HG03439 (cell line): Measurements from ENCODE around the gene ARHGAP25.
"Not testable (repeated sequence)": the region's sequence is repeated elsewhere in the genome, so short reads cannot be mapped to it uniquely, and the experiment has no call there.

Source experiments
- ATAC-seq: cut with Tn5 transposase; IDR thresholded peaks from one replicate; pipeline ENCODE4 v1.9.1; 2021; ENCODE audit warnings: mild to moderate bottlenecking, moderate library complexity; ENCODE audit not compliant: unreplicated experiment

ARHGAP25 gene

DNA sequence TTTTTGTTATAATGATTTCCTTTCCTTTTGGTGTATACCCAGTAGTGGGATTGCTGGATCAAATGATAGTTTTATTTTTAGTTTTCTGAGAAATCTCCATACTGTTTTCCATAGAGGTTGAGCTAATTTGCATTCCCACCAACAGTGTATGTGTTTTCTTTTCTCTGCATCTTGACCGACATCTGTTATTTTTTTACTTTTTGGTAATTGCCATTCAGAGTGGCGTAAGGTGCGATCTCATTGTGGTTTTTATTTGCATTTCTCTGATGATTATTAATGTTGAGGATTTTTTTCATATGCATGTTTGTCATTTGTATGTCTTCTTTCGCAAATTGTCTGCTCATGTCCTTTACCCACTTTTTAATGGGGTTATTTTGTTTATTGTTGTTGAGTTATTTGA lies 58.1 kb downstream of the ARHGAP25 start:
- no peak for ATAC-seq

DNA sequence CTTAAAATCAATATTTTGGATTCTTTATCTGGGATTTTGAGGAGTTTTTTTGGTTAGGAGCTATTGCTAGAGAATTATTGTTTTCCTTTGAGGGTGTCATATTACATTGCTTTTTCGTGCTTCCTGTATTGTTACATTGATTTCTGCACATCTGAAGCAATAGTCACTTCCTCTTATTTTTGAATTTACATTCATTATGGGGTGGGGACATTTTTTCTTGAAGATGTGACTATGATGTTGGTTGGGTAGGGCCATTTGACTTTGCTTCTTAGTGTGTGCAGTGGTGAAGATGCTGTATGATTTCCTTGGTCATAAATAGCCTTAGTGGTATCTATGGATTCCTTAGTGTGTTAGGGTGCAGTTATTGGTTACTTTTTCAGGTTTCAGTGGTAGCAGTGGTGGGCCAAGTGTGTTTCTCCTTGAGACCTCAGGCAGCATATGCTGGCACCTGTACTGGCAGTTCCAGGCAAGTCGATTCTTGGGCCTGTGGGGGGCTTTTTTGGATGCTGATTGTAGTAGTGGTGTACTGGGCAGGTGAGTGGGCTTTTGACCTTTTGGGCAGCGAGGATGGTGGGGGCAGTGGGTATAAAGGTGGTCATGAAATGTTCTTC lies 61.8 kb downstream of the ARHGAP25 start:
- ATAC-seq: no peak

DNA sequence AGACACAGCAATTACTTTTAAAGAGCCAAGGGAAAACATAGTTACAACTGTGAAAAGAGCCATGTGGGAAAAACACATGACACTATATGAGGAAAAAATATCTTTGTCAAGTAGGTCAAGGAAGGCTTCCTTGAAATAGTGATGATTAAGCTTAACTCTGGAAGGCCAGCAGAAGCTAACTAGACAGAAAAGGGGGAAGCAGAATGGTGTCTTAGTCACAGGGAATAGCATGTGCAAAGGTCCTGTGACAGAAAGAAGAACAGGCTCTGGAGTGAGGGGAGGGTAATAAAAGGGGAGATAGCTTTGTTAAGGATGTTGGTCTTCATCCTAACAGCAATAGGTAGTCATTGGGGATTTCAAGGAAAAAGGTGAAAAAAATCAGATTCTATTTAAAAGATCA lies 64.0 kb downstream of the ARHGAP25 start:
- no peak for ATAC-seq

DNA sequence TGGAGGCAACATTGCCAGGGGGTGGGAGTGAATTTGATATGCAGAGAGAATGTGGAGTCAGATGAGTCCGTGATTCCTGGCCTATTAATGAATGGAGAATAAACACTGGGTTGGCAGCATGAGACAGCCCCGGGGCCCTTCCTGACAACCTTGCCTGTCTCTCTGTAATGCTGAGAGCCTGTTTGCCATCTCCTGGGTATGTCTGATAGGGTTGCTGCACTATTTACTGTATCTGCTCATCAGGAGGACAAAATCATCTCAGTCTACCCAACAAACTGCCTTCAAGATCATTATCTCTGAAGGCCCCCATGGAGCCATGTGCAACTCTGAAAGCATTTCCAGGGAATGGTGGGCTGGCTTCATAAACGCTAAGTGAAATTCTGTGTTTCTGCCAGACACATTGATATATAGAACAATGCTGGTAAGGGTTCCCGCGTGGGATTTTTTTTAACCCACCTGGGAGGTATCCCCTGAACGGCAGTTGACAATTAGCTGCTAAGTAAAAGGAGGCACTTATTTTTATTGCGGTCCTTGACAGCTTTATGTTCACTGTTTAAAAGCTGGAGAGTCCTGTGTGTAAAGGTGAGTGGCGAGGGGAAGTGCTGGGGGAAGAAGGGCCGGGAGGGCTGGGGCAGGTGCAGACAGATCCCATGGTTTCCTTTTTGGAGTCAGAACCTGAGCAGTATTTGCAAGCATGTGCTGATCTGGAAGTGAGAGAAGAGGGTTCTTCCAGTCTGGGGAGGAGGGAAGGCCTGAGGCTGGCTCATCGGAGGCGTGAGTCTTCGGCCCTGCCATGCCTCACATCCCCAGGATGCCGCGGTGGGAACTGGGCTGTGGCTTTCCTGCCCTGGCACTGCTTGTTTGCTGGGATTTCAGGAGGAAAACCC lies 64.8 kb downstream of the ARHGAP25 start:
- no peak for ATAC-seq

DNA sequence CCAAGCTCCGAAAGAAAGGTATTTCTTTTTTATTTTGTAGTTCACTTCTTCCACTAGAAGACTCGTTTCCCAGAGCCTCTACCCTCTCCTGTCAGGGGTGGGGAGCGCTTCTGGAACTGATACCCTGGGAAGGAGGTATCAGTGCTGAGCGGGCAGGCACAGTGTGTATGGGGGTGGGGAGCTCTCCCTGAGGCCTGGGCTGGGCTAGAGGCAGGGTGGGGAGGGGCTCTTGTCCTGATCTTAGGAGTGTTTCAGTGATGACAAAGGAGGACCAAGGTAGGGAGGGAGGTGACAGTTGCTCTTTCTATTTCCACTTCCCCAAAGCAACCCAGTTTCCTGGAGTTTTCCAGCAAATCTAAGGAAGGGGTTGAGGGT lies 65.4 kb downstream of the ARHGAP25 start:
- no peak for ATAC-seq

DNA sequence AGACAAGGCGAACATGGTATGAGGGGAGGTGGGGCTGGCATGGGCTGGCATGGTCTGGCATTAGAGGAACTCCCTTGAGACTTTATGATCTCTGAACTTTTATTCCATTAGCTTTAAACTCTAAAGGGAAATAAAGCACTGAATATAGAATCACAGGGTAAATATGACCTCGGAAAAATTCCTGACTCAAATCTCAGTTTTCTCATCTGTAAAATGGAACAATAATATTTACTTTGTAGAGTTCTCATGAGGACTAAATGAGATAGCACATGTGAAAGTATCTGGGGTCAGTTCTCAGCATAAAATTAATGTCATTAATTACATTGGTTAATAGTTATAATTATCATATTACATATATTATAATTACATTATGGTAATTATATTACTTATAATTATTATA lies 65.9 kb downstream of the ARHGAP25 start:
- no peak for ATAC-seq

GRCh38 chr2:68802161-68802560 lies 67.5 kb downstream of the ARHGAP25 start:
- not testable (repeated sequence) for ATAC-seq

GRCh38 chr2:68805025-68805424 lies 70.4 kb downstream of the ARHGAP25 start:
- no peak for ATAC-seq

DNA sequence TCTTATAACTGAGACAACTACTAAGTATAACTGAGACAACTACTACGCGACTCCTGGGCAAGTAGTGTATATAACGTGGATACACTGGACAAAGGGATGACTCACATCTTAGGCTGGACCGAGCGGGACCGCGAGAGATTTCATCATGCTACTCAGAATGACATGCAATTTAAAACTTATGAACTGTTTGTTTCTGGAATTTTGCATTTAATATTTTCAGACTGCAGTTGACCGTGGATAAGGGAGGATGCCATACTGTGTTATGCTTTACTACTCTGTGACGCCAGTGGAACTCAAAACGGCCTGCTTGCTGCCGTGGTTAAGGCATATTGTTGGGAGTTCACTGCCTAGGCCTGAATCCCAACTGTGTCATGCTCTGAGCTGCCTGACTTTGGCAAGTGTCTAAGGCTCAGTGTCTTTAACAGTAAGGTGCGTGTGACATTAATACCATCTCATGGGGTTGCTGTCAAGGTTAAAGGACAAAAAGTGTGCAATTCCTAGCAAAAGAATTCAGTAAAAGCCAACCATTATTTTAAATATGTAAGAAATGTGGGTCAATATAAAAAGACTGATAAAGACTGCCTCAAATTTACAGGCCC lies 72.0 kb downstream of the ARHGAP25 start:
- ATAC-seq: no peak

GRCh38 chr2:68807821-68808266 lies 73.2 kb downstream of the ARHGAP25 start:
- ATAC-seq: no peak

GRCh38 chr2:68809324-68810240 lies 75.0 kb downstream of the ARHGAP25 start:
- ATAC-seq: no peak

GRCh38 chr2:68811364-68811763 lies 76.8 kb downstream of the ARHGAP25 start:
- ATAC-seq: no peak

- ATAC-seq: no peak
These were observed 77.6 kb downstream of the ARHGAP25 start for GRCh38 chr2:68812251-68812650.

- ATAC-seq: no peak
These were observed 79.0 kb downstream of the ARHGAP25 start for GRCh38 chr2:68813596-68813995.

DNA sequence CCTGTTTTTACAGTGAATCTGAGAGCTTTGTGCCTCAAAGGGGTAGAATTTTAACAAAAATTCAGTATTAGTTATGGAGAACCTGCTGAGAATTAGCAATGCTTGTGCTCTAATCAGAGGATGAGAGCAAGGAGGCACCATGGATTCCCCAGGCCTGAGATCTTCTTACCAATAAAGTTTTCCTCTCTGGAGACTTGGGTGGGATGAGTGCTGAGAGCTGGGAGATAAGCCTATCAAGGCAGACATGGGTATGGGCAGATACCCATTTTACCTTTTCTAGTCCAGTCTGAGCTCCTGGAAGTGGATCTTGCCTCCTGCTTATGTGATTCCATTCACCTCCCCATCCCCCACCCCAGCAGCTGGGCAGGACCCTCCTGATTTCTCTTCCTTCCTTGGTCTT lies 82.7 kb downstream of the ARHGAP25 start:
- ATAC-seq: no peak

DNA sequence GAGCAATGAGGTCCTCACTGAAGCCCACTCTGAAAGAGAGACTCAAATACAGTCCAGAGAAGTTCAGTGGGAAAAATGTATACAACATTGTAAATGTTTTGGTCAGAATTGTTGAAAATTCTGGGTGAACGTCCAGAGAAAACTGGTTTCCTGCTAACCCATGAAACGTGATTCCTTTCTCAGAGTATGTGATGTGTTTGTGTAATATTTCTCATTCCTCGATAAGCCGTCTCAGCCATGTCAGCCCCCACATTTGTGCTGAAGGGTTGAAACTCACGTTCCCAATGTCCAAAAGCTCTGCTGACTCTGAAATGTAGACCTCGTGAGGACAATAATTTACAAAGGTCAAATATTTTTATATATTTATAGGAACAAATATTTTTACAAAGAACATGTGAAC lies 84.9 kb downstream of the ARHGAP25 start:
- no peak for ATAC-seq

DNA sequence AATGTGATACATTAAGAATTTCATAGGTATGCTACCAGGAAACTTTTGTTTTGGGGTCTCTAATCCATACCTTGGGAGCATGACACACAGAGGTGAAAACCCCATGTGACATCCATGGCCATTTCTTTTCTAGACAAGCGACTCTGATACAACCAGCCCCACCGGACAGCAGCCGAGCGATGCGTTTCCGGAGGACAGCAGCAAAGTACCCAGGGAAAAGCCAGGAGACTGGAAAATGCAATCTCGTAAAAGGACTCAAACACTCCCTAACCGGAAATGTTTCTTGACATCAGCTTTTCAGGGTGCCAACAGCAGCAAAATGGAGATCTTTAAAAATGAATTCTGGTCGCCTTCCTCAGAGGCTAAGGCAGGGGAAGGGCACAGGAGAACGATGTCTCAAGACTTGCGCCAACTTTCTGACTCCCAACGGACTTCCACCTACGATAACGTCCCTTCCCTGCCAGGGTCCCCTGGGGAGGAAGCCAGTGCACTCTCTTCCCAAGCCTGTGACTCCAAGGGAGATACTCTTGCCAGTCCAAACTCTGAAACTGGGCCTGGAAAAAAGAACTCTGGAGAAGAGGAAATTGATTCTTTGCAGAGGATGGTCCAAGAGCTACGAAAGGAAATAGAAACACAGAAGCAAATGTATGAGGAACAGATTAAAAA lies 87.7 kb downstream of the ARHGAP25 start:
- no peak for ATAC-seq

- no peak for ATAC-seq
These were observed 90.2 kb downstream of the ARHGAP25 start for GRCh38 chr2:68824831-68825230.

DNA sequence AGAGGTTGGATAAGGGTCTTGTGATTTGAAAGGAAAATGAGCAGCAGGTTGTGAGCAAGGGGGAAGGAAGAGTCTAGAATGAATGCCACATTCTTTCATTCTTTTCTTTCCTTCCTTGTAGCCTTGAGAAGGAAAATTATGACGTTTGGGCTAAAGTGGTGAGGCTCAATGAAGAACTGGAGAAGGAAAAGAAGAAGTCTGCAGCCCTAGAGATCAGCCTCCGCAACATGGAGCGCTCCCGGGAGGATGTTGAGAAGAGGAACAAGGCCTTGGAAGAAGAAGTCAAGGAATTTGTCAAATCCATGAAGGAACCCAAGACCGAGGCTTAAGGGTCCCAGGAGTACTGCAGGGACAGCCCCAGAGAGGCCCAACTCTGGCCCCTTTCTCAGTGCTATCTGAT lies 91.3 kb downstream of the ARHGAP25 start:
- no peak for ATAC-seq

DNA sequence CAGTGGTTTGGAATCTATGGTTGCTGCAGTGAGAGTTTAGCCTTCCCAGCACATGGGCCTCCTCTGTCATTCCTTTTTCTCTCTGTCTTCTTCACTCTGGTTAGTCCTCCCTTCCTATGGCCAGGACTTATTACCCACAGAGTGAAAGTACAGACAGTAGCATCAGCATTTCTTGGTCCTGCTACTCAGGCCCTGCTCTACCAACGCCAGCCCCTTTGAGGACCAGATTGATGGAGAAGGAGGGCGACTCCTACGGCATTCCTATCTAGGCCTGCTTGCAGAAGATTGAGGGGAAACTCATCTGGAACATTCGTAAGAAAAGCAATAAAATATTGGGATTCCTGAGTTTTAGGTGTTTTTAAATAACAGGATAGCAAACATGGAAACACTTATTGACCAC lies 93.1 kb downstream of the ARHGAP25 start:
- ATAC-seq: no peak
